CMK (cell line): ENCODE measurements around the gene RESP18.

Experiments used
- DNase-seq: peaks from one replicate; pipeline ENCODE4 v3.0.0-alpha.2; 2010; ENCODE audit warnings: low read depth

RESP18 gene

GRCh38 chr2:219332542-219332941 lies at the start of gene RESP18:
TSS of gene RESP18 (minus strand) at chr2:219332744.
- no peak for DNase-seq

DNA sequence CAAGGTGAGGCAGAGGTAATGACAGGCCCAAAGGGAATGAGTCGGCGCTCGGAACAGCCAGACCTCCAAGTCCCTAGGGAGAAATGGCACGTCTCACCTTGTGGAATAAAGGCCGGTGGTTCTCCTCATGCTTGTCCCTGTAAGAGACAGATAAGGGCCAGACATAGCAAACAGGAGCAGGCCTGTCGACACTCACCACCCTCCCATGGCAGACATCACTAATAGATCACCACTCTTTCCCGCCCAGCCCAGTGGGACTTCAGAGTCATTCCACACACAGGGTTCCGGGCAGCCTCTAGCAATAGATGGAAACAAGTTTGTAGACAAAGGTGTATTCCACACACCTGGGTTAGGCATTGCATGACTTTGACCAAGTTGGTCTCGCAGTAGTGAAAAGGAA lies 48.9 kb upstream of the RESP18 start:
- no peak for DNase-seq

GRCh38 chr2:219380926-219381325 lies 48.4 kb upstream of the RESP18 start:
- no peak for DNase-seq

- no peak for DNase-seq
Measured at GRCh38 chr2:219378163-219378851, 45.8 kb upstream of the RESP18 start.

- no peak for DNase-seq
Measured at GRCh38 chr2:219369447-219369861, 36.9 kb upstream of the RESP18 start.

DNA sequence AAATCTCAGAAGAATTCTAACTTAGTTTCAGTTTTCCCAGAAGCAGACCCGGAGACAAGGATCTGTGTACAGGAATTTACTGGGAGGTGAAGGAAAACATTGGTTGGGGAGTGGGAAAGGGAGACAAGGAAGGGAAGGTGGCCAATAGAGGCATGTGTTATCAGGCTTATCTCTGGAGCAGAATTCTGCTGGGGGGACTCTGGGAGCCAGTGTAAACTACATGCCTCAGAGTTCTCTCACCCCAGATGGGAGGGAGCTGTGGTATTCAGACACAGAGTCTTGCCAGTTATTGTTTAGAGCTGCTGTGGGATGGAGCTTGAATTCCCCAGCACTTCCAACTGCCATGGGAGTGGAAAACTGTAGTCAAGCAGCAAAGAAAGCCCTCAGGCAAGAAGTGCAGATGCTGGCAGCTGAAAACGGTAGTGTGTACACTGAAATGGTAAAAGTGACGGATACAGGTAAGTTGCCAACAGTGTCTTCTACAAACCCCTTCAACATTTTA lies 36.2 kb upstream of the RESP18 start:
- DNase-seq: no peak

DNA sequence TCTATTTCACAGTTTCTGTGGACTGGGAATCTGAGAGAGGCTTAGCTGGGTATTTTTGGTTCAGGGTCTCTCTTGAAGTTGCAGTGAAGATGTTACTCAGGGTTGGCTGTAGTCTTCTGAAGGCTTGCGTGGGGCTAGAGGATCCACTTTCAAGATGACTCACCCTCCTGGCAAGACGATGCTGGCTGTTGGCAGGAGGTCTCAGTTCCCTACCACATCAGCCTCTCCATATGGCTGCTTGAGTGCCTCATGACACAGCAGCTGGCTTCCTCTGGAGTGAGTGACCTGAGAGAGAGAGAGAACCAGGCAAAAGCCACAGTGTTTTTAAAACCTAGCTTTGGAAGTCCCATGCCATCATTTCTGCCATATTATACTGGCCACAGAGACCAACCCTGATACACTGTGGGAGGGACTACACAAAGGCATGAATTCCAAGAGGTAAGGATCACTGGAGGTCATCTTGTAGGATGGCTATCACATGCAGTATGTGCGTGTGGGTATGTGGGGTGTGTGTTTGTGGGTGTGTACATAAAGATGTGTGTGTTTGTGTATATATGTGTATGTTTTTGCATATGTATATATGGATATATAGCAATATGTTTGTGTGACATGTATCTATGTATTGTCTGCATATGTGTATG lies 30.1 kb upstream of the RESP18 start:
- DNase-seq: no peak

DNA sequence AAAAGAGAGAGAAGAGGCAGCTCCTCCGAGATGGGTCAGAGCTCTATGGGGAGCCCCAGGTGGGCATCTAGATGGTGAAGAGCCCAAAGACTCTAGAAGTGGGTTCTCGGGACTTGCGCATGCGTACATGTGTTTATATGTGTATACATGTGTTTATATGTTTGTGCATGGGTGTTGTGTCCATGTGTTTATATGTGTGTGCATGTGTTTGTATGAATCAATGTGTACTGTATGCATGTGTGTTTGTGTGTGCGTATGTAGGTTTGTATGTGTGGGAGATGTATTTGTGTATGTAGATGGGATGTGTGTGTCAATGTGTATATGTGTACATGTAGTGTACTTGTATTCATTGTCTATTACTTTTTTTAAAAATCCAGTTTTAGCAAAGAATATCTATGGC lies 29.5 kb upstream of the RESP18 start:
- DNase-seq: no peak

- no peak for DNase-seq
Measured at GRCh38 chr2:219358170-219359075, 25.9 kb upstream of the RESP18 start.

DNA sequence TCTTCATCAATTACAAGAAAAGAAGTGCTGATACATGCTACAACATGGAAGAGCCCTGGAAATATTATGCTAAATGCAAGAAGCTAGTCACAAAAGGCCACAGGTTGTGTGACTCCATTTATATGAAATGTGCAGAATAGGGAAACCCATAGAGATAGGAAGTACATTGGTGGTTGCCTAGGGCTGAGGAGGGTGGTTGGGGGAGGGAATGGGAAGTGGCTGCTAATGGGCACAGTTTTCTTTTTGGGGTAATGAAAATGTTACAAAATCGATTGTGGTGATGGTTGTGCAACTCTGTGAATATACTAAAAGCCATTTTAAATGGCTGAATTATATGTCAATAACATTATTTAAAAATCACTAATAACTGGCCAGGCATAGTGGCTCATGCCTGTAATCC lies 24.3 kb upstream of the RESP18 start:
- DNase-seq: no peak

DNA sequence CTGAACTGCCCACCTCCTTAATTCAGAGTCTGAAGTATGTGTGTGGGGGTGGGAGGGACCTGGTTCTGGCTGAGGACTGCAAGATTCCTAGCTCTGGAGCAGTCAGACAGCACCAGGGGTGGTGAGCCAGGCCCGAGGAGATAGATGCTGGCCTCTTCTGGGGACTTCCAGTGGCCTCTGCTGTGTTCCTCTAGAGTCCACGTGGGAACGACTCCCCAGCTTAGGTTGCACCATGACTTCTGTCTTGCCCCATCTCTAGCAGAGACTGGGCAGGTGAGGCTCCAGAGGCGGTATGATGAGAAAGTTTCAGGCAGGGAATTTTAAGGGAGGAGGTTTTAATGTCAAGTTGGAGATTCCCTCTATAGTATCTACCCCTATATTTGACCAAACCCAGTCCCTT lies 22.0 kb upstream of the RESP18 start:
- DNase-seq: no peak

- DNase-seq: no peak
Measured at GRCh38 chr2:219353129-219353528, 20.6 kb upstream of the RESP18 start.

- DNase-seq: peak; percentile 33
Measured at GRCh38 chr2:219352448-219353023, 20.0 kb upstream of the RESP18 start.

DNA sequence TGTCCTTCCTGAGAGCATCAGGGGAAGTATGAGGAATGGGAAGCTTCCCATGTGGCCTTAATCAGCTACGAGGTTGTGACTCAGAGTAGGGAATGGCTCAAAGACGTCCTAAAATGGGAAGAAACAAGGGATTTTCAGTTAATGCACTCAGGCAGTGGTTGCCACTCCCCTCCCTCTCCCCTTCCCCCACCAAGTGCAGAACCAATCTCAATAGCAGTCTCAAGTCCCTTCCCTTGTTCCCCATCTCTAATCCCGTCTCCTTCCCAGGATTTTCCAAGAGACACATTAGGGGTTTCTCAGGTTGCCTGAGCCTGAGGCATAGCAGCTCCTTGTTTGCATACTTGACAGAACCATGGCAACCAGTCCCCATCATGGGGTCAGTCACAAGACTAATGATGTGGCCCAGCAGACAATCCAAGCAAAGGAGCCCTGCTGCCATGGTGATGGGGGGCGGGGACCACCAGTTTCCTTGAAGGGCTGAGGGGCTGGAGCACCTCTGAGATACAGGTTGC lies 18.2 kb upstream of the RESP18 start:
- no peak for DNase-seq

DNA sequence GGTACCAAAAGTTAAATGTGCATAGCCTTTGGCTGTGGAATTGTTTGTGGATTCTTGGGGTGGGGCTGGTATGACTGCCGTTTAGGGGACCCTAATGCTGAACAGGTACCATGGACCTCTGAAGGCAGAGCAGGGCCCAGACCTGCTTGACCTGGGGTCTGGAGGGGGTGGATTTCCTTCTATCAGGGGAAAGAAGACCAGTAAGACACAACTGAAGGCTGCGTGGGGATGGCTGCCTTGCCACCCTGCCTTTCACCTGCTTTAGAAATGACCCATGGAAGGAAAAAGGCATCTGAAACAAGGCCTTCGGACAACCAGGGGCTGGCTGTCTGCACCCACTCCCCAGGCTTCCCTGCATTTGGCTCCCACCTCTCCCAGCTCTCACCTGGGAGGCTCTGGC lies 17.7 kb upstream of the RESP18 start:
- no peak for DNase-seq

DNA sequence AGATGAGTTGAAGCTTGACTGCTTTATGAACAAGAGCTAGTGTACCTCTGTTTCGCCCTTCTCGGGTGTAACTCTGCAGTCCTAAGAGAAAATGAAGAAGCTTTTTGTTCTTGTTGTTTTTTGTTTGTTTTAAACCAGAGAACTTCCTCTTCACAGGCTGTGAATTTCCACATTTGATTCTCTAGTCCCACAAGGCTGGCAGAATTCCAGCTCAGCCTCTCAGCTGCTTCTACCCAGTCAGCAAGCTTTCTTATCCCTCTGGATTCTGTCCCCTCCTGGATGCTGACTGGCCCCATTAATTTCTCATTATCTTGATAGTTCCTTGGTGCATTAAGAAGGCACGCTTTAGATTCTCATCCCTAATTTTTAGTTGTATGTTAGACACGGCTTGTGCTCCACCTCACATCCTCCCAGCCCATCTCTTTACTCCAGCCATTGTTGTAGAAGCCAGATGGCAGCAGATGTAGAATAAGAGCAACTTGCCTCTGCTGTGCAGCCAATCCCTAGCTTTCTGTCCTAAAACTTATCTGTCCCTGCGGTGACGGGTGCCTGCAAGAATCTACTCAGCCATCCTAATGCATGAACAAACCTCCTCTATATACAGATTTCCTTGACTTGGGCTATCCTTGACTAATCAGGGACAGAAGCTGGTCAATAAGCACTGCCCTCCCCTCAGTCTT lies 12.3 kb upstream of the RESP18 start:
- no peak for DNase-seq

DNA sequence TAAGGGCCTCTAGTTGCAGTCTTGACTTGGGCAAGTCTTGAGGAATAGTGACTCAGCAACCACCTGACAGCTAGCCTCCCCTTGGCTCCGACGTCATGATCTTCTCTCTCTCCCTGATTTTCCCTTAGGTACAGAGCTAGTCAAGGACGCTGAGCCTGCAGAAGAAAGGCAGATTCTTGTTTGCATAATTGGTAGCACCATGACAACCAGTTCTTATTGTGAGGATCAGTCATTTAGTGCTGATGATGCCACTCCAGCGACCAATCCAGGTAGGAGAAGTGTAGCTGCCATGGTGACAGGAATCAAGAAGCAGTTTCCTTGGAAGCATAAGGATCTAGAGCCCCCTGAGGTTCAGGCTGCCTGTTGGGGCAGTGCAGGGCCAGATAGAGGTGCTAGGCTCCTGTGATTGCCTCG lies 2.8 kb upstream of the RESP18 start:
- no peak for DNase-seq

DNA sequence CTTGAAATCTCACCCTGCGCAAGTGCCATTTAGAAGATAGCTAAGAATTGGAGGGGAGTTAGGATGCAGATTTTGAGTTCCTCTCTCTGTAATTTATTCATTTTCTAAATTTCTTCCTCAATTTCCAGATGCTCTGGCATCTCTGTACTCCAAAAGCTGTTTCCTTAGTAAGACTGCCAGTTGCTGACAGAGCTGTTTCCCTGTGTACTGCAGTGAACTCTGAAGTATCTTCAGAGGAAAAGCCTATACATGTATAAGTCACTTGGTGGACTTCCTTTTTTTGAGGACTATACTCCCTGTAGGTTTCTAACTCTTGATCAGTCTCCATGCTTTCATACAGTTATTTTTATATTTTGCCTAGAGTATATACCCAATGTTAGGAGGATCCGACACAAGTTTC lies 1.5 kb upstream of the RESP18 start:
- no peak for DNase-seq

GRCh38 chr2:219331560-219332213 lies 857 bp downstream of the RESP18 start:
- DNase-seq: no peak

DNA sequence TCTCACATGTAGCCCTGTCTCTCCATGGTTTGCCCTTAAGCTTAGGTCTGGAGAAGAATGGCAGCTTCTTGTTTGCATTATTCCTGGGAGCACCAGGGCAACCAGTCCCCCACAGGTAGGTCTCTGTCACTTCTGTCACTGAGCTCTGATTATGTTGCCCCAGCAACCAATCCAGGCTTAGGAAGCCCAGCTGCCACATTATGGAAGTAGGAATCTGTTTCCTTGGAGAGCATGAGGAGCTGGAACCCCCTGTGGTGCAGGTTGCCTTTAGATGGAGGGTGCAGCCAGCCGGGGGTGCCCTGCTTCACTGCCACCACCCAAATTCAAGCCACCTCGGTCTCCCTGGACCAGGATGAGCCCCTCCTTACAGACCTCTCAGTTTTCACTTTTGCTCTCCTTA lies 4.8 kb downstream of the RESP18 start:
- no peak for DNase-seq
